Cortex of kidney (tissue), 1 donor: Measurements from ENCODE around the gene COL27A1.

Source experiments
- DNase-seq: peaks from one replicate; lab custom pipeline; 2025; lab: John Stamatoyannopoulos, UW

Gene COL27A1

DNA sequence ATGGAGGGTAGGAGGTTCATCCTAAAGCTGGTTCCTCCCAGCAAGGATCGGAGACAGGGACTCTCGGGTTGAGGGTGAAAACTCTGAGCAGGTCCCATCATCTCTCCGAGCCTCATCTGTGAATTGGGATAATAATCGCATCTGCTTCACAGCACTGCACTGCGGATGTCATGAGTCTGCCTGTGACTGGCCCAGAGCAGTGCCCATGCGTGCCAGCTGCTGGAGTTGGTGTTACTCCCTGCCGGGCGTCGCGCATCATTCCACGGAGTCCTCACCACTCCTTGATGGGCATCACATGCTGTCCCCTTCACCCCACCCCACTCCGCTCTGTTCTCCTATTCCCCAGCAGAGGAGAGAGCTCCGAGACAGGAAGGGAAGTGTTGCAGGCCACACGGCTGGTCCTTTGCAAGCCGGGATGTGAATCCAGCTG lies 132.4 kb downstream of the COL27A1 start:
- no peak for DNase-seq

DNA sequence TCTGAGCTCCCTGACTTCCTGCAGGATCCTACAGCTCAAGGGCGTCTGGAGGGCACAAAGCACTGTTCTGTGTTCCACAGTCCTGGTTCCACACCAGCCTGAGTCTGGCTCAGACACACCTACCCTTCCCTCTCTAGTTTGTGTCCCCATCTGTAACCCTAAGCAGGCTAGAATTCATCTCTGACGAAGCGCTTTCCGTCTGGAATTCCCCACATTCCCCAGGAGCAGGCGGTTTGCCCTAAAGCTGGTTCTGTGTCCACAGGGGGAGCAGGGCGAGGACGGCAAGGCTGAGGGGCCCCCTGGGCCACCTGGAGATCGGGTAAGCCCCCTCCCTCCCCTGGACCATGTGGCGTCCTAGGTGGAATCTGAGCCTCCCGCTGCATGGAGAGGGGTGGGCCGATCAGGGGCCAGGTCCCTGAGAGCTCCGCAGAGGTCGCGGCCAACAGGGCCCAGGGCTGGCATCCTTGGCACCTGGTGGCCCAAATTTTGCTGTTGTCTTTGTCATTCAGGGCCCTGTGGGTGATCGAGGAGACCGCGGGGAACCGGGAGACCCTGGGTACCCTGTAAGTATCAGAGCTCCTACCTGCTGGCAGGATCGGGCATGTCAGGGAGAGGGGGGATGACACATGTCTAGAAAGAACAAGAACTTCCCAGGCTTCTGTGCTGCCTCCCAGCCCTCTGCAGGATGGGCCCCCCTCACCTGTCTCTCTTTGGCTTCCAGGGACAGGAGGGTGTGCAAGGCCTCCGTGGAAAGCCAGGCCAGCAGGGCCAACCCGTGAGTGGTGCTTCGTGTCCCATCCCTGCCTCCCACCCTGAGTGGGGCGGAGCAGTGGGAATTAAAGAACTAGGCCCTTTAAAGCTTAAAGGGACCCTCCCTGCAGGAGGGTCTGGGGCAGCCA lies 133.1 kb downstream of the COL27A1 start:
- no peak for DNase-seq

DNA sequence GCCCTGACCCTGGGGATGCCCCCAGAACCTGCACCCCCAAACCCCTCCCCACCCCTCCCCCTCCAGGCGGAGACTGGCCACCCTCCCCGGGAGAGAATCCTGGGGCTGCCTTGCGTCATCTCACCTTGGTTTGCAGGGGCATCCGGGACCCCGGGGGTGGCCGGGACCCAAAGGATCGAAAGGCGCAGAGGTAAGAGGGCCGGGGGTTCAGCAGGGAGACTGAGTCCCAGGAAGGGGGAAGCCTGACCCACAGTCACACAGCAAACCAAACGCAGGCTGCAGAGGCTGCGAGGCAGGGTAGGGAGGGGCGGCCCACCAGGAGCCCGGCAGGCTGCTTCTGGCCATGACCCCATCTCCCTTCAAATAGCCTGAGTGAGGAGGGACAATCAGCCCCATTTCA lies 133.8 kb downstream of the COL27A1 start:
- DNase-seq: no peak

DNA sequence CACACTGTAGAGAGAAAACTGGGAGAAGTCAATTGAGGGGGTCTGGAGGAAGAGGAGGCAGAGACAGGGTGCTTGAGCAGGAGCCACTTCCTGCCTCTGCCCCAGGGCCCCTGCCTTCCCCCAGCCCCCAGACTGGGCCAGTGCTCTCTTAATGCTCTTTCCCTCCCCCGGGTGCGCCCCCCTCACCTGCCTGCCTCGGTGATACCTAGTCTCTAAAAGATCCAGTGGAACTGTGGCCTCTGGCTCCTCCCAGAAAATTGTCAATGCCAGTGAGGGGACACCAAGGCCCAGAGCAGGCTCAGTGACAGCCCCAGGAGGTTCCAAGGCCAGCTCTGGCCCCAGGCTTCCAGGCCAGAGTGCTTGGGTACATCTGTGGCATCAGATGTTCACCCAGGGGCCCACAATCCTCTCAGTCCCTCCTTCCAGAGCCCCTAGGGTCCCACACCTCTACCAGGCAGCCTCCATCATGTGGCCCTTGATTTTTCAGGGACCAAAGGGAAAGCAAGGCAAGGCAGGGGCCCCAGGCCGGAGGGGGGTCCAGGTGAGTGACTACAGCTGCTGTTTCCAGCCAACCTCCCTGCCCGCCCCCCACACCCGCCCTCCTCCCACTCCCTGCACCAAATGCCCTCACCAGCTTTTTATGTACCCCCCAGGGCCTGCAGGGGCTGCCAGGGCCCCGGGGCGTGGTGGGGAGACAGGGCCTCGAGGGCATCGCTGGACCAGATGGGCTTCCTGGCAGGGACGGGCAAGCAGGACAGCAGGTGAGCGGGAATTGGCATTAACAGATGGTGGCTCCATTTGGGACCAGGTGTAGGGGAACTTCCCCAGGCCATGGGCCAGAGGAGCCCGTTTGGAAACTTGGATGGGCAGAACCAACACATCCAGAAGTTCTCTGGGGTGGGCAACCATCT lies 134.5 kb downstream of the COL27A1 start:
- DNase-seq: no peak

DNA sequence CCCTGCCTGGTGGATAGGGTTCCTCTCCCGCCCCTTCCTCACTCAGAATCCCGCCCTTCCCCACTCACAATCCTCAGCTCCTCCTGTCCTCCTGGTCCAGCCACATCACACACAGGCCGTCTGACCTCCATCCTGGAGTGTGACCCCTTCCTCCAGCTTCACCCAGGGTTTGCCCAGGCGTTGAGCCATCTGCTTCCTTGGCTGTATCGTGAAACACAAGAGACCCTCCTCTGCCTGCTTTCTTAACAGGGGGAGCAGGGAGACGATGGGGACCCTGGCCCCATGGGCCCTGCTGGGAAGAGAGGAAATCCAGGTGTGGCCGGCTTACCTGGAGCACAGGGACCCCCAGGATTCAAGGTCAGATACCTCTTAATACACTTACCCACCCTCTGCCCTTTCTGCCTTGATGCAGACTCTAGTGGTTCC lies 135.2 kb downstream of the COL27A1 start:
- DNase-seq: no peak

DNA sequence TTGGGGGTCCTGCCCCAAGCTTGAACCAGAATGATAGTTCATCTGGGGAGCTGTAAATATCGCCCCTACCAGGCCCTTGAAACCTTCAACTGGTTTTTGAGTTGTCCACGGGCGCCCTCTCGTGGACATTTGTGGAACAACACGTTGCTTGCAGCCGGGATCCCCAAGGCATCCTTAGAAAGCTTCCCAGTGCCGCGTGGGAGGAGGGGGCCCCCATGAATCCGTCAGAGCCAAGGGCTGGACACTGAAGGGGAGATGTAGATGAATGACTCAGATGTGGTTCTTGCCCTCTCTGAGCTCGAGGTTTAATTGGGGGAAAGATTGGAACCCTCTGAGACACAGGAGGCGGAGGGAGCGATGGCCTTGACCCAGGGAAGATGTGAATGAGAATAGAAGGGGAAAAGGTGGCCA lies 135.7 kb downstream of the COL27A1 start:
- no peak for DNase-seq

DNA sequence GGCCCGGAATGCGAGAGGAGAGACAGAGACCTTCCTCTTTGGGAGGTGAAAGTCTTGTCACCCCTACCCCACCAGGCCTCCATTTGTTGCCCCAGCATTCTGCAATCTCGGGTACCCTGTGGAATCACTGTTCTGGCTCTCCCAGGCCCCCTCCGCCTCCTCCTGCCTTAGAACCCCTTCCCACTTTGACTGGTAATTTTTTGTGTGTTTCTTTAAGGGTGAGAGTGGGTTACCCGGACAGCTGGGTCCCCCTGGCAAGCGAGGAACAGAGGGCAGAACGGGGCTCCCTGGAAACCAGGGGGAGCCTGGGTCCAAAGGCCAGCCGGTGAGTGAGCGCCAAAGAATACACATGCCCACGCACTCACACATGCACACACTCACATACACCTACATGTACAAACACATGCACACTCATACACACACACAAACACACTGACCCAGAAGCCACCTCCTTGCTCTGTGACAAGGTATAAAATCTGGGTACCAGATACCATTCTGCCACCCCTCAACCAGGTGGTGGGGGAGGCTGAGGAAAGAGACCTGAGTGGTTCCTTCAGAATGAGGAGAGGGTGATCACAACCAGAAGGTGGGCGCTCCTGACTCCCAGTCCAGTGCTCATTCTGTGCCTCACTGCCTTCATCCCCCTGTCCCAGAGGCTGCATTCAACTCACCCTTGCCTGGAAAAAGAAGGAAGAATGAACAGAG lies 136.7 kb downstream of the COL27A1 start:
- DNase-seq: no peak

DNA sequence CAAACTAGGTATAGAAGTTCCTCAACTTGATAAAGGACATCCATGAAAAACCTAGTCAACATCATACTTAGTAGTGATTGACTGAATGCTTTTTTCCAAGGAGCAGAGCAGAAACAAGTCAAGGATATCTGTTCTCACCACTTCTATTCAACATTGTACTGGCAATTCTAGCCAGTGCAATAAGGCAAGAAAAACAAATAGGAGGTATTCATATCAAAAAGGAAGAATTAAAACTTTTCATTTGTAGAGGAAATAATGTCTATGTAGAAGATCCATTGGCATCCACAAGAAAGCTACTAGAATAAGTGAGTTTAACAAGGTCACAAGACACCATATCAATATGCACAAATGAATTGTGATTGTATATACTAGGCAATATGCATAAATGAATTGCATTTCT lies 139.3 kb downstream of the COL27A1 start:
- no peak for DNase-seq

DNA sequence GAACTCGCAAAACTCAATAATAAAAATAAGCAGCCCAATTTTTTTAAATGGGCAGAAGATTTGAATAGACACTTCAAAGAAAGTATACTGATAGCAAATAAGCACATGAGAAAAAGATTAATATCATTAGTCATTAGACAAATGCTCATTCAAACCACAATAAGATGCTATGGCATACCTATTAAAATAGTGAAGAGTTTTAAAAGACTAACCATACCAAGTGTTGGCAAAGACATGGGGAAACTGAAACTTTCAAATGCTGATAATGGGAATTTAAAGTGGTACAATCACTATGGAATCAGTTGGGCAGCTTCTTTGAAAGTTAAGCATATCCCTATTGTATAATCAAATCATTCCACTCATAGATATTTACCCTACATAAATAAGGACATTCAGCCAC lies 141.0 kb downstream of the COL27A1 start:
- no peak for DNase-seq

DNA sequence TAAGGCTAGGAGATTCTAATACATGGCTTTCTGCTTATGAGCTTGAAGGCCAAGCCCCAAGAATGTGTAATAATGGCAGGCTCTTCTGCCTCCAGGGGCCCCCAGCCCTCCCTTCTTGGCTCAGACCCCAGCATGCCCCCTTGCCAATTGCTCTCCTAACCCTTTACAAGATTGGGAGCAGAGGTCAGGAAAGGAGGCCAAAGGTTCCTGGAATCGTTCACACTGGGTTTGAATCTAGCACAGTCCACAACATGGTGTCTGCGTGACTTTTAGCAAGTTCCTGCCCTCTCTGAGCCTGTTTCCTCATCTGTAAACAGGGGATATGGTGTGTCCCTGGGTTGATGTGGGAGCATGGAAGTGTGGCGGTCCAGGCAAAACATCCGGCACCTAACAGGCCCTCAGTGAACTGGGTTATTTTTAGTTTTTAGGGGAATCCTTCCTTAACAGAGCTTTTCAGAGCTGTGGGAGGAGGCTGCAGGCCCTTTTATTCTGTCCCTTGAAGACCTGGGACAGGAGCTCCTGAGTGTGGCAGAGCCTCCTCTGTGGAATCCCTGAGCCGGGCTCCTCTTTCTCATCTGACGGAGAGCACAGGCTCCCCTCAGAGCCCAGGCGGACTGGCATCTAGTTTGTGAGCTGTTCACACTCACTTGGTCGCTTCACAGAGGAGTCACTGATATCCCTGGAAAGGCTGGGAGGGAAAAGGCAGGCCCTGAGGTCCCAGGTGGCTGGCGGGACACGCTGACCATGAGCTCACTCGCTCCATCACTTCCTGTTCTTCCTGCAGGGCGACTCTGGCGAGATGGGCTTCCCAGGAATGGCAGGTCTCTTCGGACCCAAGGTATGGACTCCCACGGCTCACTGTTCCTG lies 144.2 kb downstream of the COL27A1 start:
- no peak for DNase-seq

DNA sequence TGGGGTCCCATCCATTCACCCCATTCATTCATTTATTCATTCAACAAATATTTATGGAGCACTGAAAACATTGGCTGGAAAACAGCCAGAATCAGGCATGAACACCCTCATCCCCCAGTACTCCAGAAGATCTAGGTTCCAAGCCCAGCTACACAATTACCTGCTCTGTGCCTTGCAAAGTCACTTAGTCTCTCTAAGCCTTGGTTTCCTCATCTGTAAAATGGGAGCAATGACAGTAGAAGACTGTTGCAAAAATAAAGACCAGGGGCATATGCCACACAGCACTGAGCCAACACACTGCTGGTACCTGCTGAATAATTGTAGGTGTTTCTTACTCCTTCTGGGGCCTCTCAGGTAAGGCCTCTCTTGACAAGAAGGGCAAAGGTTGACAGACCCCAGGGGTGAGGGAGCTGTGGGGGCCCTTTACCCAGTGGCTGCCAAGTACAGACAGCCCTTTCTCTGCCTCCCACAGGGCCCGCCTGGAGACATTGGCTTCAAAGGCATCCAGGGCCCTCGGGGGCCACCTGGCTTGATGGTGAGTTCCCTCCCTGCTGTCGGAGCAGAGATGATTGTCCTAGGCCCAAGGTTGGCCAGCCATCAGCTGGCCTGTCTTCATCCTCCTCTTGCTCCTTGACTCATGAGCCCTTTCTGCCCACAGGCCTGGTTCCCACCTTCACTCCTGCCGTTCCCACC lies 145.0 kb downstream of the COL27A1 start:
- no peak for DNase-seq

DNA sequence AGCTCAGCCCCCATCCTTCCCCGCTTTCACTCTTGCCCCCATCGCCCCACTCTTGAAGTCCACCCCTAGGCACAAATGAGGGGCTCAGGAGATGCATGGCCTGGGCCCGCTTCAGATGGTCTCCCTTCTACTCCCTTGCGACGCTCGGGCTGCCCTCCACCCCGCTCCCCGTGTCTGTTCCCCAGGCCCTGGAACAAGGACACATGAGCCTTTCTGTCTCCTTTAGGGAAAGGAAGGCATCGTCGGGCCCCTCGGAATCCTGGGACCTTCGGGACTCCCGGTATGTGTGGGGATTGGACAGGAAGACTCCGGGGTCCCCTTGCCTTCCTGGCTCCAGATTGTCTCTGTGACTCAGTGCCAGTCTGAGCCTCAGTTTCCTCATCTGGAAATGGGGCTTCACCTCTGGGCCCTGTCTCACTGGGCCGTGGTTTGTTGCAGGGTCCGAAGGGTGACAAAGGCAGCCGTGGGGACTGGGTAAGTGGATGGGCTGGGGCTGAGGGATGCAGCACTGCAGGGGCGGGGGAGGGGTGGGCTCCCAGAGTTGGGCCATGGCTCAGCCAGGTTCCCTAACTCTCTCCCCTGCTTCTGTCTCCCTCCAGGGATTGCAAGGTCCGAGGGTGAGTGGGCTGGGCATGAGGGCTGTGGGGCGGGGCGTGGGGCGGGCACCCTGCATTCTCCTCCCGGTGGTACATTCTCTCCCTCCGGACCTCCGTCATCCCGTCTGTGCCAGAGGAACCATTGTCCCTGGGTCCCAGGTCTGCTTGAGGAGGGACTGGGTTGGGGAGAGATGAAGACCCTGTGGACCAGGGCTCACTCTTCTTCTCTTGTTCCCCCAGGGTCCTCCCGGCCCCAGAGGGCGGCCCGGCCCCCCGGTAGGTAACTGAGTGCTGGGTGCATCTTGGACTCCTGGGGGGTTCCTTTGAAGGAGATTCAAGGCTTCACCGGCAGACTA lies 145.8 kb downstream of the COL27A1 start:
- no peak for DNase-seq

DNA sequence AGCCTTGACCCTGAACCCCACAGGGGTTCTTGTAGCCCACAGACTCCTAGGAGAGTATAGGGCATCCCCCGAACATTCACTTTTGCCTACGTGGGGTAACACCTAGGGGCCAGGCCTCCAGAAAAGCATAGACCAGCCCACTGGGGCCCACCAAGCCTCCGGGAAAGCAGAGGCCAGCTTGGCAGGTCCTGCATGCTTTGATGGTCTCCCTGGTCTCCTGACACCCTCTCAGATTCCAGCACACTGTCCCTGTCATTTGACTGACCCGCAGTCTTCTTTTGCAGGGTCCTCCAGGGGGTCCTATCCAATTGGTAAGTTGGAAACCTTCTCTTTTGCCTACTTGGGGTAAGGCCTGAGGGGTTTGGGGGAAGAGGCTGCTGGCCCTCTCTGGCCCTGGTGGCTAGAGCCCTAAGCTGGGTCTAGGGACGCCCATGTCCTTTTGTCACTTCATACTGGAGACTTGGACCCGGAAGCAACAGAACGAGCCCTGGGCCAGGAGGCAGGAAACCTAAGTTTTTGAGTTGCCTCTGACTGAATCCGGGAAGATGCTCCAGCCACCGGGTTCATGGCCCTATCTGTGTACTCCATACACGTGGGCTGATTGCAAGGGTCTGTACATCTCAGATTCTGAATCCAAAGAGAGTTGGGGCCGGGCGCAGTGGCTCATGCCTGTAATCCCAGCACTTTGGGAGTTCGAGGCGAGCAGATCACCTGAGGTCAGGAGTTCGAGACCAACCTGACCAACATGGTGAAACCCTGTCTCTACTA lies 146.6 kb downstream of the COL27A1 start:
- no peak for DNase-seq

DNA sequence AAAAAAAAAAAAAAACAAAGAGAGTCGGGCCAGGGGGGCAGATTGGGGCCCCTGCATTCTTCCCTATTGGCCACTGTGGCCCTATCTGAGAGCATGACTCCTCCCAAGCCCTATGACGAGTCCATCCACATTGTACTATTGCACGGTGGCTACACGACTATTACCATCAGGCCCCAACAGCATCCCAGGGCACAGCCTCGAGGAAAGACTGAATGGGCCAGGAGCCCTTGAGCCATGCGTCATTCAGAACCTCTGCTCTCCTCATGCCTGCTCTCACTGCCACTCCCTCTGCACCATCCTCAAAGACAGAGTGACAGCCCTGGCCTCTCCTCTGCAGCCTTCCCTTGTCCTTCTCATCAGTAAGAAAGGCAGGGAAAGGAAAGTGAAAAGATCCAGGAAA lies 147.4 kb downstream of the COL27A1 start:
- no peak for DNase-seq

DNA sequence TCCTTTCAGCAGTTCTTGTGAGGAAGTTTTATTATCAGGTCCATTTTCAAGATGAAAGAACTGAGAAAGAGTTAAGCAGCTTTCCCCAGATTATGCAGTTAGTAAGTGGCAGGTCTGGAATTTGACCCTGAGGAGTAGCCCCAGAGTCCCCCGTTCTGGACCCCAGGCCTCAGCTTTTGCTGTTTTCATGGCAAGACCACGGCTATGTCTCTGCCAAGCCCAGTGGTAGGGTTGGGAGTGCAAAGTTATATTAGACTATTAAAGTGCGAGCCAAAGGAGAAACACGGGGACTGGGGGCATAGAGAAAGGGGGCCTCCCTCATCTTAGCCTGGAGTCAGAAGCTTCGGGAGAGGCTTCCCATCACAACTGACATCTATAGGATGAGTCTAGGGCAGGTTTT lies 148.2 kb downstream of the COL27A1 start:
- DNase-seq: no peak

DNA sequence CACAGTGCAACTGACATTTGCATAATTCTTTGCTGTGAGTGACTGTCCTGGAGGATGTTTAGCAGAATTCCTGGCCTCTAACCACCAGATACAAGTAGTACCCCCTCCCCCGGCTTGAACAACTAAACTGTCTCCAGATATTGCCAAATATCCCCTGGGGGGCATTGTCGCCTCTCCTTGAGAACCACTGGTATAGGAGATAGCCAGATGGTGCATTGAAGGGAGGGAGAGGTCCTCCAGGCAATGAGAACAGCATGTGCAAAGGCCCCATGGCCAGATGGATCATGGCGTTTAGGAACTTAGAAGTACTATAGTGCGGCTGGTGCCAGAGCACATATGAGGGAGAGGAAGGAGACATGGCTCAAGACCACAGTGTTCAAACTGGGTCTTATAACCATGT lies 148.6 kb downstream of the COL27A1 start:
- no peak for DNase-seq

DNA sequence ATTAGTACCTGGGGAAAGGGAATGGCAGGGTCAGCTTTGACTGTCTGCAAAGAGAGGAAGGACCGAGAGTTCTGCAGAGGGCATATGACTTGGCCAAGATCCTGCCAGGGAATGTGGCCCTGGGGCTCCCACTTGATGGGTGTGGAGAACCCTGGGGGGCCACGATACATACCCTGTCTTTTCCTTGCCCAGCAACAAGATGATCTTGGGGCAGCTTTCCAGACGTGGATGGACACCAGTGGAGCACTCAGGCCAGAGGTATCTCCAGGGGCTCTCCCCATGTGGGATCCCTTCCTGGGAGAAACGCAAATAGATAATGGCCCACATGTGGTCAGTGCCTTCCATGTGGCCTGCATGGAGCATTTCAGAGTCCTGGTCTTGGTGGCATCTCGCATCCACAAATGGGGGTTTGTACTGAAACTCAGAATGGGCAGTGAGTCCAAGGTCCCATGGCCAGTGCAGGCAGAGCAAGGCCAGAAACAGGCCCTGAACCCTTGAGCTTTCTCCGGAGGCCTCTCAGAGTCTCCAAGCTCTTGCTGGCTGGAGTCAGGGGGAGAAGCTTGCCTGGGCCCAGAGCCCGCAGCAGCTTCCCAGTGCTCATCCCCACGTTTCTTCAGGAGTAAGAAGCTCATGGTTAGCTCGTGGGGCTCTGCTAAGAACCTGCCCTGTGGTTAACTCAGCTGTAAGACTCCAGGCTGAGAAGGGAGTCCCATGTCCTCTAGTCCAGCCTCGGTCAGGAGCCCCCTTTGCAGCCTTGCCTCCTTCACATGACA lies 149.3 kb downstream of the COL27A1 start:
- DNase-seq: no peak

DNA sequence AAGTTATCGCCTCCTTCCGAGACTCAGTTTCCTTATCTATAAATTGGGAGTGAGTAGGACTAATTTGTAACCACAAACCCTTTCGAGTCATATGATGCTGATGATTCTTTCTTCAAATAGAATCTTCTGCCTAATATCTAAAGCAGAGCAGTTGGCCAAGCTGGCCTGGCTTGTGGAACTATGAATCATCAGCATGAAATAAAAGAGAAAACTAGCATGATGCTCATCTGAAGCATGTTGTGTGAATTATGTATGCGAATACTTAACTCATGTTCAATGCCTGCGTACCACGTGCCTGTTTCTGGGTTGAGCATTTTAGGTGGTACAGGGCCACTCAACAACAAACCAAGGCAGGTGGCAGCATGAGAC lies 152.5 kb downstream of the COL27A1 start:
- DNase-seq: no peak
